Loucy (cell line): ENCODE measurements around the gene RAB26.

Source experiments
- H2AFZ ChIP-seq: fragments of 200-600 bp; sonication (generic); 2 replicates; pipeline ENCODE4 v1.6.0; 2016; ENCODE audit warnings: antibody characterized with exemption, mild to moderate bottlenecking, low read length, moderate library complexity
- H3F3A ChIP-seq: fragments of 200-600 bp; 2 replicates; pipeline ENCODE4 v1.6.0; 2016; ENCODE audit warnings: antibody characterized with exemption, low read depth, mild to moderate bottlenecking
- H3K27me3 ChIP-seq: fragments of 200-600 bp; sonication (generic); 2 replicates; pipeline ENCODE4 v1.6.1; 2014; ENCODE audit warnings: low read length, mild to moderate bottlenecking; ENCODE audit not compliant: insufficient read depth, poor library complexity, severe bottlenecking
- H3K36me3 ChIP-seq: fragments of 200-600 bp; sonication (generic); 2 replicates; pipeline ENCODE4 v1.6.1; 2016; ENCODE audit warnings: low read length; ENCODE audit not compliant: insufficient read depth
- H3K4me1 ChIP-seq: fragments of 200-600 bp; sonication (generic); 2 replicates; pipeline ENCODE4 v1.5.1; 2014; ENCODE audit warnings: low read length, mild to moderate bottlenecking; ENCODE audit not compliant: insufficient read depth, poor library complexity, severe bottlenecking
- H3K4me2 ChIP-seq: fragments of 200-600 bp; sonication (generic); 2 replicates; pipeline ENCODE4 v1.6.0; 2014; ENCODE audit warnings: antibody characterized with exemption, low read length, low read depth, mild to moderate bottlenecking; ENCODE audit not compliant: poor library complexity, severe bottlenecking
- H3K4me3 ChIP-seq: fragments of 200-600 bp; sonication (generic); 2 replicates; pipeline ENCODE4 v1.5.1; 2014; ENCODE audit warnings: low read length, mild to moderate bottlenecking, mixed read lengths; ENCODE audit not compliant: poor library complexity, severe bottlenecking
- H3K79me2 ChIP-seq: fragments of 200-600 bp; sonication (generic); 2 replicates; pipeline ENCODE4 v1.6.1; 2014; ENCODE audit warnings: low read length; ENCODE audit not compliant: insufficient read depth
- H3K9ac ChIP-seq: fragments of 200-600 bp; sonication (generic); 2 replicates; pipeline ENCODE4 v1.6.0; 2014; ENCODE audit warnings: mild to moderate bottlenecking, low read depth, low read length, moderate library complexity; ENCODE audit not compliant: poor library complexity, severe bottlenecking
- H3K9me2 ChIP-seq: fragments of 200-600 bp; sonication (generic); replicated peaks from 2 replicates; pipeline ENCODE4 v1.6.1; 2016; ENCODE audit warnings: low read depth, low read length, mixed read lengths
- H3K9me3 ChIP-seq: fragments of 200-600 bp; sonication (generic); 2 replicates; pipeline ENCODE4 v1.6.1; 2014; ENCODE audit warnings: mild to moderate bottlenecking, antibody characterized with exemption, low read length, low read depth; ENCODE audit not compliant: insufficient read depth
- H4K20me1 ChIP-seq: fragments of 200-600 bp; sonication (generic); 2 replicates; pipeline ENCODE4 v1.6.0; 2014; ENCODE audit warnings: antibody characterized with exemption, low read length, mild to moderate bottlenecking; ENCODE audit not compliant: insufficient read depth, poor library complexity, severe bottlenecking
- CTCF ChIP-seq: fragments of 200-600 bp; sonication (generic); conservative IDR thresholded peaks from 2 replicates; pipeline ENCODE4 v1.5.1; 2014; ENCODE audit warnings: mild to moderate bottlenecking, antibody characterized with exemption, low read length
- EZH2phosphoT487 ChIP-seq: fragments of 200-600 bp; IDR thresholded peaks from 2 replicates; pipeline ENCODE4 v1.6.1; 2018; ENCODE audit warnings: antibody characterized with exemption, mild to moderate bottlenecking, moderate library complexity, borderline replicate concordance

RAB26 gene

GRCh38 chr16:2197765-2198164 lies 49.3 kb downstream of the RAB26 start:
- H3K9me3 ChIP-seq: no peaks in the 10 kb centered on the region
- no peak overlapping the region for H3K4me2 ChIP-seq
- no peak overlapping the region for H2AFZ ChIP-seq
- TF ChIP-seq EZH2phosphoT487 (no peak), CTCF (no peak)
- H3K4me1 ChIP-seq: no peaks in the 10 kb centered on the region
- H3K27me3 ChIP-seq: no peaks in the 10 kb centered on the region
- no peak overlapping the region for H3K9ac ChIP-seq
- no peaks in the 10 kb centered on the region for H3K79me2 ChIP-seq
- H4K20me1 ChIP-seq: no peaks in the 10 kb centered on the region
- no peak overlapping the region for H3K4me3 ChIP-seq
- no peaks in the 10 kb centered on the region for H3F3A ChIP-seq
- no peaks in the 10 kb centered on the region for H3K36me3 ChIP-seq
- H3K9me2 ChIP-seq: no peaks in the 10 kb centered on the region

GRCh38 chr16:2198283-2198682 lies 49.9 kb downstream of the RAB26 start:
- Histone ChIP-seq H3K36me3 (no peaks in the 10 kb centered on the region), H4K20me1 (no peaks in the 10 kb centered on the region), H3K4me2 (no peak overlapping the region), H3F3A (no peaks in the 10 kb centered on the region), H3K9ac (no peak overlapping the region), H3K27me3 (no peaks in the 10 kb centered on the region), H3K79me2 (no peaks in the 10 kb centered on the region), H3K4me1 (no peaks in the 10 kb centered on the region), H3K9me2 (no peaks in the 10 kb centered on the region), H3K4me3 (no peak overlapping the region), H2AFZ (no peak overlapping the region), H3K9me3 (no peaks in the 10 kb centered on the region)
- TF ChIP-seq CTCF: no peak
- no peak for TF ChIP-seq EZH2phosphoT487

GRCh38 chr16:2199095-2199494 lies 50.7 kb downstream of the RAB26 start:
- Histone ChIP-seq H2AFZ (no peak overlapping the region), H3K9me3 (no peaks in the 10 kb centered on the region), H3K4me2 (no peak overlapping the region), H4K20me1 (no peaks in the 10 kb centered on the region), H3K36me3 (no peaks in the 10 kb centered on the region), H3K9ac (no peak overlapping the region), H3K9me2 (no peaks in the 10 kb centered on the region), H3K27me3 (no peaks in the 10 kb centered on the region), H3K79me2 (no peaks in the 10 kb centered on the region), H3F3A (no peaks in the 10 kb centered on the region), H3K4me3 (no peak overlapping the region), H3K4me1 (no peaks in the 10 kb centered on the region)
- TF ChIP-seq CTCF: no peak
- no peak for TF ChIP-seq EZH2phosphoT487
